HCT116 (cell line): ENCODE data around the gene MSLN.

ENCODE experiments used
- CTCF ChIP-seq, 3 experiments: fragments of 200-600 bp in 1 of 3; sonication (generic) in 1 of 3; IDR thresholded peaks in 2 of 3; conservative IDR thresholded peaks in 1 of 3; 2 replicates each; pipeline ENCODE4 v1.5.1; 2012 to 2017; ENCODE audit warnings: low read depth in 2 of 3, low read length in 2 of 3, antibody characterized with exemption in 1 of 3, borderline replicate concordance in 1 of 3, control low read depth in 1 of 3, mild to moderate bottlenecking in 1 of 3, mixed read lengths in 1 of 3, mixed run types in 1 of 3, moderate library complexity in 1 of 3; ENCODE audit not compliant: insufficient read depth in 1 of 3
- EZH2 ChIP-seq: fragments of 200-600 bp; sonication (generic); IDR thresholded peaks from 2 replicates; pipeline ENCODE4 v1.6.1; 2017; ENCODE audit warnings: antibody characterized with exemption, mixed run types
- EZH2phosphoT487 ChIP-seq: fragments of 200-600 bp; IDR thresholded peaks from 2 replicates; pipeline ENCODE4 v1.6.1; 2018; ENCODE audit warnings: antibody characterized with exemption, borderline replicate concordance
- MAX ChIP-seq: IDR thresholded peaks from 2 replicates; pipeline ENCODE4 v1.6.1; 2012
- POLR2A ChIP-seq: IDR thresholded peaks from 2 replicates; pipeline ENCODE4 v1.7.0; 2011; ENCODE audit warnings: borderline replicate concordance; ENCODE audit not compliant: insufficient read depth, insufficient read length; ENCODE audit errors: extremely low read depth
- POLR2AphosphoS5 ChIP-seq: IDR thresholded peaks from 2 replicates; pipeline ENCODE4 v1.6.1; 2011; ENCODE audit warnings: mild to moderate bottlenecking, low read depth, low read length, moderate library complexity
- SRF ChIP-seq: IDR thresholded peaks from 2 replicates; pipeline ENCODE4 v1.6.1; 2012; ENCODE audit warnings: low read depth

DNA sequence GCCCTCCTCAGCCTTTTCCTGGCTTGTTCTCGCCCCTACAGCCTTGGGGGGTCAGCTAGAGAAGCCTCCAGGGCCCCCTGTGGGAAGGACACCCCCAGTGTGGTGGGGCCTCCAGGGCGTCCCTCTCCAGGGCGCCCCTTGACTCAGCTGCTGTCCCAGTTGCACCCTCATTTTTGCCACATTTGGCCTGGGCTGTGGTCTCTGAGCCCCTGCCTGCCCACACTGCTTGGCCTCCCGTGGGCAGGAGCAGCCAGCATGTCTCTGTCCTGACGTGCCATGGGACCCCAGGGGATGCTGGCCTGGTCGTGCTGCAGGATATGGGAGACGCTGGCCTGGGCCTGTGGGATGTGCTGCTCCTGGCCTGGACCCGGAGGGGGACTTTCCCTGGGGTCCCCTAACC lies 32.9 kb downstream of the MSLN start:
- TF ChIP-seq CTCF (IDR thresholded peaks at IDR 0.05 in 2 of 3, conservative IDR thresholded peaks at IDR 0.05 in 1 of 3; ENCODE audit: borderline replicate concordance in 1 of 3, insufficient read depth in 1 of 3, low read depth in 2 of 3, low read length in 2 of 3), result no peak
- TF ChIP-seq POLR2A, result no peak
- TF ChIP-seq EZH2phosphoT487, result no peak
- TF ChIP-seq SRF, result no peak
- no peak for TF ChIP-seq EZH2
- no peak for TF ChIP-seq POLR2AphosphoS5
- TF ChIP-seq MAX, result no peak
